ENCODE results near the gene SIRPA.

Gene SIRPA

GRCh38 chr20:1892119-1892385, 3.2 kb upstream of the SIRPA start:
- no peak overlapping the region for H3K4me3 ChIP-seq (ENCODE audit: low read depth, low read length)

DNA sequence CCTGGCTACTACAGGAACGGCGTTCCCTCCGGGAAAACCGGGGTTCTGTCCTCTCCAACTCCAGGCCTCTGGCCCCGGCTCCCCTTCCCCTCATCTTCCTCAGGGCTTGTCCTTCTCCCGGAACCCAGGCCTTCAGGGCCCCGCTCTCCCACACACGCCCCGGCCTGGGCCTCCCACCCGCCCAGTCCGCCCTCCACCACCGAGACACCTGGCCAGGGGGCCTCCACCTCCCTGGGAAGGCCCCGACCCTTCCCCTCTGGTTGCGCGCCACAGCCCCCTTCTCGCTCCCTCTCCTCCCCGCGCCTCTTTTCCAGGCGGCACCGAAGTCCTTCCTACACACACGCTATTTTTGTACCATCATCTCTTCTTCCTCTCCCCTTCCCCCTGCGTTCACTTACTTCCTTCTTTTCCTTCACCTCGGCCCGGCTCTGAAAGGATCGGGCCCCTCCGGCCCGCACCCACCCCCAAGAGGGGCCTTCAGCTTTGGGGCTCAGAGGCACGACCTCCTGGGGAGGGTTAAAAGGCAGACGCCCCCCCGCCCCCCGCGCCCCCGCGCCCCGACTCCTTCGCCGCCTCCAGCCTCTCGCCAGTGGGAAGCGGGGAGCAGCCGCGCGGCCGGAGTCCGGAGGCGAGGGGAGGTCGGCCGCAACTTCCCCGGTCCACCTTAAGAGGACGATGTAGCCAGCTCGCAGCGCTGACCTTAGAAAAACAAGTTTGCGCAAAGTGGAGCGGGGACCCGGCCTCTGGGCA, 1.3 kb upstream of the SIRPA start:
- TF ChIP-seq, protein P1, sequence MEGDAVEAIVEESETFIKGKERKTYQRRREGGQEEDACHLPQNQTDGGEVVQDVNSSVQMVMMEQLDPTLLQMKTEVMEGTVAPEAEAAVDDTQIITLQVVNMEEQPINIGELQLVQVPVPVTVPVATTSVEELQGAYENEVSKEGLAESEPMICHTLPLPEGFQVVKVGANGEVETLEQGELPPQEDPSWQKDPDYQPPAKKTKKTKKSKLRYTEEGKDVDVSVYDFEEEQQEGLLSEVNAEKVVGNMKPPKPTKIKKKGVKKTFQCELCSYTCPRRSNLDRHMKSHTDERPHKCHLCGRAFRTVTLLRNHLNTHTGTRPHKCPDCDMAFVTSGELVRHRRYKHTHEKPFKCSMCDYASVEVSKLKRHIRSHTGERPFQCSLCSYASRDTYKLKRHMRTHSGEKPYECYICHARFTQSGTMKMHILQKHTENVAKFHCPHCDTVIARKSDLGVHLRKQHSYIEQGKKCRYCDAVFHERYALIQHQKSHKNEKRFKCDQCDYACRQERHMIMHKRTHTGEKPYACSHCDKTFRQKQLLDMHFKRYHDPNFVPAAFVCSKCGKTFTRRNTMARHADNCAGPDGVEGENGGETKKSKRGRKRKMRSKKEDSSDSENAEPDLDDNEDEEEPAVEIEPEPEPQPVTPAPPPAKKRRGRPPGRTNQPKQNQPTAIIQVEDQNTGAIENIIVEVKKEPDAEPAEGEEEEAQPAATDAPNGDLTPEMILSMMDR (IDR thresholded peaks at IDR 0.05; ENCODE audit: borderline replicate concordance, insufficient read depth, low read depth, low read length) = no peak
- H3K4me3 ChIP-seq (ENCODE audit: low read depth, low read length) = peak overlapping the region; percentile 64

More at GRCh38 chr20:1892119-1892385, 3.2 kb upstream of the SIRPA start:
- TF ChIP-seq, protein P1 (IDR thresholded peaks at IDR 0.05; ENCODE audit: borderline replicate concordance, insufficient read depth, low read depth, low read length) = no peak

DNA sequence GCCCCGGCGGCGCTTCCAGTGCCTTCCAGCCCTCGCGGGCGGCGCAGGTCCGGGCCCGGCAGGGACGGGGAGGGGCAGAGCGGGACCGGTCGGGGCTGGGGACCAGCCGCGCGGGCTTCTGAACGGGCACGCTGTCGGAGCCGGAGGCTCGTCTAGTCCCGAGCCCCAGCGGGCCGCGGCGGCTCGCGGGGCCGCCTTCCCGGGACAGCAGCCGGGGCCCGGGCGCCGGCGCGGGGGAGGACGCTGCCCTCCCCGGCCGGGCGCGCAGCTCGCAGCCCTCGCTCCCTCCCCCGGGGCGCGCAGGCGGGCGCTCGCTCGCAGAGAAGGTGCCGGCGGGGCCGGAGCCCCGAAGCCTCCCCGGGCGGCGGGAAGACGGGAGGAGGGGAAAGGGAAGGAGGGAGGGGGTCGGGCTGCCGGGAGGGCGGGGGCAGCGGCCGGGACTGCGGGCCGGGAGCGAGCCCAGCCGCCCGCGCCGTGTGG, 696 bp upstream of the SIRPA start:
- H3K4me3 ChIP-seq (ENCODE audit: low read depth, low read length) = peak overlapping the region; percentile 64
- TF ChIP-seq, protein P1 (IDR thresholded peaks at IDR 0.05; ENCODE audit: borderline replicate concordance, insufficient read depth, low read depth, low read length) = no peak

GRCh38 chr20:1895674-1896483, 672 bp downstream of the SIRPA start:
- H3K4me3 ChIP-seq (ENCODE audit: low read depth, low read length) = peak overlapping the region; percentile 64
- TF ChIP-seq, protein P1 (IDR thresholded peaks at IDR 0.05; ENCODE audit: borderline replicate concordance, insufficient read depth, low read depth, low read length) = no peak

DNA sequence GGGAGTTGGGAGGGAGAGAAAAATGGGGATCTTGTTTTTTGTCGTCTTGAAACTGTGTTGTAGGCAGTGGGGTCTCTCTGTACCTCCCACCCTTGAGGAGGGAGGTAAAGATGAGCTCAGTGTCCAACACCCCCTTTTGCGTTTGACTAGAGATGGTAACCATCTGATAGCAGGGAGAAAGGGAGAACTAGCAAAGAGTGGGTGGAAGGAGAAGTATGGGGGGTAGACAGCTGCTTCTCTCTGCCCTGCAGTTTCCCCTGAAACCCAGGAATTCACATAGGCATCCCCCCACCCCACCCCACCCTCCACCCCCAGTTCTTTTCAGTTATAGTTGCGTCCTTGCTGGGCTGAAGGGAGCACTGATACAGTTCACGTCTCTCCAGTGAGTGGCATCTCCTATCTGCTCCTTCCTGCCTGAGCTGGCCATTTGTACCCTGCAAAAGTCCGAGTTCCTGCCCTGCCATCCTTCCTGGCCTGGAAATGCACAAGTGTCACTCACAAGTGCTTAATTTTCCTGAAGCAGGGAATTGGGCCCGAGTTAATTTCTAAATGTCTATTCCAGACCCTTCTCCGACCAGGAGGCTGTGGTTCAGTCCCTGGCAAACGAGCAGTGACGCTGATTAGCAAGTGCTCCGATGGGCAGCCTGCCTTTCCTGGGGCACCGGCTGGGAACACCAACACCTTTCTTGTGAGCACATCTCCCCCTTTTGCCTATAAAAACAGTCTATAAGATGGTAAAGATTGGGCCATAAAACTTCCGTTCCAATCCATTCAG, 1.5 kb downstream of the SIRPA start:
- peak overlapping the region; percentile 64 for H3K4me3 ChIP-seq (ENCODE audit: low read depth, low read length)
- TF ChIP-seq, protein P1 (IDR thresholded peaks at IDR 0.05; ENCODE audit: borderline replicate concordance, insufficient read depth, low read depth, low read length) = no peak

GRCh38 chr20:1897541-1897940, 2.3 kb downstream of the SIRPA start:
- TF ChIP-seq, protein P1 (IDR thresholded peaks at IDR 0.05; ENCODE audit: borderline replicate concordance, insufficient read depth, low read depth, low read length) = no peak
- no peak overlapping the region for H3K4me3 ChIP-seq (ENCODE audit: low read depth, low read length)

Data from GM12875 (cell line).